ENCODE results near the gene TTBK2.
"Not testable (repeated sequence)": the region's sequence is repeated elsewhere in the genome, so short reads cannot be mapped to it uniquely, and the experiment has no call there.

Gene TTBK2

DNA sequence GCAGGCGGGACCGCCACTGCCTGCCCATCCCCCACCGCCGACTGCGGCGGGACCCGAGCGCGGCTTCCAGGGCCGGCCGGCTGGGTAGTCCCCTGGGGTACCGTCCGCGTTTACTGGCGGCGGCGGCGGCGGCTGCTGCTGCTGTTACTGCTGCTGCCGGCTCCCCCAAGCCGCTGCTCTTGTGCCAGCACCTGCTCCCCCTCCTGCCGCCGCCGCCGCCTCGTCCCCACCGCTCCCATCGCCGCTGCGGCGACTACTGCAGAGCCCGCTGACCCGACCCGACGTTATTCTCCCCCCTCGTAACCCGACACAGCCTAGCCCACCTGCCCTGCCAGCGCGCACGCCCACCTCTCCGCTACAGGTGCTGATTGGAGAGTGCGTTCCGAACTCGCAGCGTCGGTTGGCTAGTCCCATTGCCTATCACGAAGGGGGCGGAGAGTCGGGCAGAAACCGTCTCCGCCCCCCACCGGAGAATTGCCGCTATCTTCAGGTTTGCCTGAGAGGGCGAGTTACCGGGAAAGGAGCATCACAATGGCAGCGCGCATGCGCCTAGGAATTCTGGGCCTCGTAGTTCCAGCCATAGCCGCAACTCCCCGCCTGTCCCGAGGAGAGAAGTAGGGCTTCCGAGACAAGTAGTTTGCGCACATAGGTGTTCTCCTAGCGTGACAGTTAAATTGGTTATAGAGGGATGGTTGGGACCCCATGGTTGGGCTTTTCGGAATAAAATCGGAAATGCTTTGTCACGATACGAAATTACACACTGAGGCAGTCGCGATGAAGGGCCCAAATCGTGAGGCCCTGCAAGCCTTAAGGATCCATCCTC, at the start of gene TTBK2:
Gene TTBK2 (minus strand): TSS at position 260 of the 823 bp plus-strand sequence. CDS start 42,161 bp downstream, outside the sequence.
- ATAC-seq (ENCODE audit: low read depth) (peak; percentile 95), DNase-seq (ENCODE audit: low spot score) (peak; percentile 99)
- peaks cover 17% of the 10 kb centered on the region for H3K4me1 ChIP-seq (ENCODE audit: insufficient read depth, poor library complexity, severe bottlenecking)
- peak within 1 kb of the TSS; percentile 90 for H3K4me3 ChIP-seq (ENCODE audit: severe bottlenecking)
- H3K36me3 ChIP-seq (ENCODE audit: low read depth) = peaks cover 5% of the 10 kb centered on the region
- no peaks in the 10 kb centered on the region for H3K9me3 ChIP-seq (ENCODE audit: severe bottlenecking)
- H3K27ac ChIP-seq (ENCODE audit: poor library complexity, severe bottlenecking) = peak within 1 kb of the TSS; percentile 55
- TF ChIP-seq, protein P1, sequence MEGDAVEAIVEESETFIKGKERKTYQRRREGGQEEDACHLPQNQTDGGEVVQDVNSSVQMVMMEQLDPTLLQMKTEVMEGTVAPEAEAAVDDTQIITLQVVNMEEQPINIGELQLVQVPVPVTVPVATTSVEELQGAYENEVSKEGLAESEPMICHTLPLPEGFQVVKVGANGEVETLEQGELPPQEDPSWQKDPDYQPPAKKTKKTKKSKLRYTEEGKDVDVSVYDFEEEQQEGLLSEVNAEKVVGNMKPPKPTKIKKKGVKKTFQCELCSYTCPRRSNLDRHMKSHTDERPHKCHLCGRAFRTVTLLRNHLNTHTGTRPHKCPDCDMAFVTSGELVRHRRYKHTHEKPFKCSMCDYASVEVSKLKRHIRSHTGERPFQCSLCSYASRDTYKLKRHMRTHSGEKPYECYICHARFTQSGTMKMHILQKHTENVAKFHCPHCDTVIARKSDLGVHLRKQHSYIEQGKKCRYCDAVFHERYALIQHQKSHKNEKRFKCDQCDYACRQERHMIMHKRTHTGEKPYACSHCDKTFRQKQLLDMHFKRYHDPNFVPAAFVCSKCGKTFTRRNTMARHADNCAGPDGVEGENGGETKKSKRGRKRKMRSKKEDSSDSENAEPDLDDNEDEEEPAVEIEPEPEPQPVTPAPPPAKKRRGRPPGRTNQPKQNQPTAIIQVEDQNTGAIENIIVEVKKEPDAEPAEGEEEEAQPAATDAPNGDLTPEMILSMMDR (IDR thresholded peaks at IDR 0.05; ENCODE audit: poor library complexity, severe bottlenecking) = no peak
- H3K27me3 ChIP-seq (ENCODE audit: insufficient read depth, poor library complexity, severe bottlenecking) = no peaks in the 10 kb centered on the region

DNA sequence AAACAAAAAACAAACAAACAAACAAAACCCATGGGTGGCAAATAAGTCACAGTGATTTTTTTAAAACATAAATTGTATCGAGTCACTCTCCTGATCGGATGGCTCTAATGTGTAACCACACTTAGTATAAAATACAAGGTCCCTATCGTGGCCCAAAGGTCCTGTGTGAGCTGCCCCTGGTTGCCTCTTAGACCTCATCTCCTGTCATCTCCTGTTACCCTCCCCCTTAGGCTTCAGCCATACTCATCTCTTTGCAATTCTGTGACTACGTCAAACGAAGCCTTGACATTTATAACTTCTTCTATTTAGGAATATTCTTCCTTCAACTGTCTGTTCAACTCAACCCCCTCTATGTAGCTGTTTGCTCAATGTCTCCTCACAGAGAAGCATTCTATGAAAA, 43.9 kb upstream of the TTBK2 start:
- ATAC-seq (ENCODE audit: low read depth) (no peak), DNase-seq (ENCODE audit: low spot score) (no peak)
- H3K27ac ChIP-seq (ENCODE audit: poor library complexity, severe bottlenecking) = no peak overlapping the region
- no peak overlapping the region for H3K4me3 ChIP-seq (ENCODE audit: severe bottlenecking)
- no peaks in the 10 kb centered on the region for H3K9me3 ChIP-seq (ENCODE audit: severe bottlenecking)
- H3K36me3 ChIP-seq (ENCODE audit: low read depth) = peaks cover 77% of the 10 kb centered on the region
- H3K27me3 ChIP-seq (ENCODE audit: insufficient read depth, poor library complexity, severe bottlenecking) = no peaks in the 10 kb centered on the region
- no peaks in the 10 kb centered on the region for H3K4me1 ChIP-seq (ENCODE audit: insufficient read depth, poor library complexity, severe bottlenecking)
- TF ChIP-seq, protein P1 (IDR thresholded peaks at IDR 0.05; ENCODE audit: poor library complexity, severe bottlenecking) = no peak

DNA sequence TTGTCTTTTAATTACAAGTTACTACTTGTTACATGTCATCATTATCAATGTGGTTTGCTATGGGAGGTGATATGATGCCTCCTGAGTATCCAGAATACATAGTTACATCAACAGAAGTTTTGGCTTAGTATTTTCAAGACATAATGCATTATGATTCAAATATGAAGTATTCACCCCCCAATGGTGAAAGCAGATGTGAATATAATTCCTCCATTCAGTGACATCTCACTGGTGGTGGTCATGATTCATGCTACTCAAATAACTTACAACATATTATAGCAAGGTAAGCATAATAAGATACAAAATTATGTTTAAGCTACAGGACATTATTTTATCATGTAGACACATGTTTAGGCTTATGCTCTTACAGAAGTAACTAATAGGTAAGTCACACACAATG, 34.9 kb upstream of the TTBK2 start:
- H3K9me3 ChIP-seq (ENCODE audit: severe bottlenecking) = no peaks in the 10 kb centered on the region
- TF ChIP-seq, protein P1 (IDR thresholded peaks at IDR 0.05; ENCODE audit: poor library complexity, severe bottlenecking) = no peak
- H3K4me3 ChIP-seq (ENCODE audit: severe bottlenecking) = no peak overlapping the region
- H3K36me3 ChIP-seq (ENCODE audit: low read depth) = peaks cover 82% of the 10 kb centered on the region
- ATAC-seq (ENCODE audit: low read depth) (peak; percentile 89), DNase-seq (ENCODE audit: low spot score) (no peak)
- no peaks in the 10 kb centered on the region for H3K27me3 ChIP-seq (ENCODE audit: insufficient read depth, poor library complexity, severe bottlenecking)
- peaks cover 25% of the 10 kb centered on the region for H3K4me1 ChIP-seq (ENCODE audit: insufficient read depth, poor library complexity, severe bottlenecking)
- H3K27ac ChIP-seq (ENCODE audit: poor library complexity, severe bottlenecking) = peak overlapping the region; percentile 67

DNA sequence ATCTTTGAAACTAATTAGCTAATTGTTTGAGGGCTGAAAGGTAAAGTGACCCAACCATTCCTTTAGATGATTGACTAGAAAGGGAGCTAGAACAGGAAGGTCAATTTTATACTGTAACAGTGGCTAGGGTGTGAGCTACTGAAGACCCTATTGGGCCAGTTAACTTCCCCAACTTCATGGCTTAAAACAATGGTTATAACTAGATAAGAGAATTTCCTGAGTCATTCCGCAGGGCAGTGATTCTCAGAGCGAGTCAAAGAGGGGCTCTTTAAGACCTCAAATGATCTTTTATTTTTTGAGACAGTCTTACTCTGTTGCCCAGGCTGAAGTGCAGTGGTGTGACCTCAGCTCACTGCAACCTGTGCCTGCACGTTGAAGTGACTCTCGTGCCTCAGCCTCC, 33.7 kb upstream of the TTBK2 start:
- TF ChIP-seq, protein P1 (IDR thresholded peaks at IDR 0.05; ENCODE audit: poor library complexity, severe bottlenecking) = no peak

DNA sequence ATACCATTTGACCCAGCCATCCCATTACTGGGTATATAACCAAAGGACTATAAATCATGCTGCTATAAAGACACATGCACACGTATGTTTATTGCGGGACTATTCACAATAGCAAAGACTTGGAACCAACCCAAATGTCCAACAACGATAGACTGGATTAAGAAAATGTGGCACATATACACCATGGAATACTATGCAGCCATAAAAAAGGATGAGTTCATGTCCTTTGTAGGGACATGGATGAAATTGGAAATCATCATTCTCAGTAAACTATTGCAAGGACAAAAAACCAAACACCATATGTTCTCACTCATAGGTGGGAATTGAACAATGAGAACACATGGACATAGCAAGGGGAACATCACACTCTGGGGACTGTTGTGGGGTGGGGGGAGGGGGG, 28.3 kb upstream of the TTBK2 start:
- H3K27me3 ChIP-seq (ENCODE audit: insufficient read depth, poor library complexity, severe bottlenecking); H3K4me1 ChIP-seq (ENCODE audit: insufficient read depth, poor library complexity, severe bottlenecking); H3K9me3 ChIP-seq (ENCODE audit: severe bottlenecking); H3K27ac ChIP-seq (ENCODE audit: poor library complexity, severe bottlenecking); ATAC-seq (ENCODE audit: low read depth); DNase-seq (ENCODE audit: low spot score); H3K4me3 ChIP-seq (ENCODE audit: severe bottlenecking): not testable (repeated sequence)
- H3K36me3 ChIP-seq (ENCODE audit: low read depth) = peaks cover 80% of the 10 kb centered on the region

More for the DNA sequence above, 33.7 kb upstream of the TTBK2 start:
- peaks cover 25% of the 10 kb centered on the region for H3K4me1 ChIP-seq (ENCODE audit: insufficient read depth, poor library complexity, severe bottlenecking)
- DNase-seq (ENCODE audit: low spot score) (no peak), ATAC-seq (ENCODE audit: low read depth) (no peak)
- H3K36me3 ChIP-seq (ENCODE audit: low read depth) = peaks cover 82% of the 10 kb centered on the region
- H3K27ac ChIP-seq (ENCODE audit: poor library complexity, severe bottlenecking) = peak overlapping the region; percentile 67
- H3K4me3 ChIP-seq (ENCODE audit: severe bottlenecking) = no peak overlapping the region
- no peaks in the 10 kb centered on the region for H3K9me3 ChIP-seq (ENCODE audit: severe bottlenecking)
- no peaks in the 10 kb centered on the region for H3K27me3 ChIP-seq (ENCODE audit: insufficient read depth, poor library complexity, severe bottlenecking)
